Fibroblast of gingiva (primary cell): ENCODE measurements around the gene GTPBP3.
A peak's percentile ranks its signal among the peaks of the same experiment; 100 is the strongest.

Experiments
- DNase-seq: peaks from one replicate; pipeline ENCODE4 v3.0.0-alpha.2; 2011; ENCODE audit warnings: low read depth

The GTPBP3 gene

DNA sequence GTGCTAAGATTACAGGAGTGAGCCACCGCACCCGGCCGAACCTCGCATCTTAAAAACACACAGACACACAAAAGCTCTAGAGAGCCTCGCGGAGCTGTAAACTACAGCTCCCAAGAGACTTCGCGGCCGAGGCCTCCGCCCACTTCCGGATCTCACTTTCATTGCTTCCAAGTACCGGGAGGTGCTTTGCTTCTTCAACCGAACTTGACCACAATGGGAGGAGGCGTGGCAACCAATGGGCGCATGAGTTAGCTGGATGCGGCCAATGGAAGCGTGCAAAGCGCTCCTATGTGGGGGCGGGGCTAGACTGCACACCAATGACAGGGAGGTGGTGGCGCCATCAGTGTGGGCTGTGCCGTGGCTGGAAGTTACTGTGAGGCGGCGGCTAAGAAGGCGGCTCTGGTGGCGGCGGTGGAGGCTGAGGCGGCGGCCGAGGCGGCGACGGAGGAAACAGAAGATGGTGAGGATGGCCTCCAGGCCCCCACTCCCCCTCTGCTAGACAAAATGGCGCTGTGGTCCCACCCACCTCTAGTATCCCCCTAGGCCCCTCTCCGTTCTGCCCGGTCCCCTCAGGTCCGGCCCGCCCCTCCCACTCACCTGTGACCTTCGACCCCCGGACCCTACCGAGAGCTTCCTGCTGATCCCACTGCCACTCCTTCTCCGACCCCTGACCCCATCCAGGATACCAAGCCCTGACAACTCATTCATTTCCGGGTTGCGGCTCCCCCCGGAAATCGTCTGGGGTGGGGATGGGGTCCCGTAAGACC is 28.0 kb upstream of the GTPBP3 start, which contains the start of gene DDA1:
TSS of gene DDA1 (plus strand) at position 366 of the 767 bp plus-strand sequence. CDS start at position 458, 92 bp downstream.
- peak; percentile 100 for DNase-seq

DNA sequence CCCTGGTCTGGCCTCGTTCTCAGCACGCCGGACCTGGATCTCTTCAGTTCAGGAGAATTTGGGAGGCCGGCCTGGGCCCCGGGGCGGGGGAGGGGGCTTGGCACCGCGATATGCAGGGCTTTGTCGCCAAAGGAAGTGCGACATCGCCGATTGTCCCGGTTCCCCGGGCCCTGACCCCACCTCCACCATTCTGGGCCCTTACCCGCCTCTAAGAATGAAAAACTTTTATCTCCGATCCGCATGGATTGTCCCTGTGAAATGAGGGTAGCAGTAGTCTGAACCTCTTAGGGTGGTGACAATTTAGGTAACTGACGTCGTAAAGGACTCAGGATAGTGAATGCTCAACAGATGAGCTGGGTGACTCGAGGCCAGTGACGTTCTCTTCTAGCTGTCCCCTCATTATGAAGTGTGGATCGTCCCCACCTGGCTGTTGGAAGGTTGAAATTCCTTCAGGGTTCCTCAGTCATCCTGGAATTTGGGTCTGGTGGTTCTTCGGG is 27.3 kb upstream of the GTPBP3 start:
- DNase-seq, result no peak

- peak; percentile 61 for DNase-seq
These were observed 25.7 kb upstream of the GTPBP3 start for GRCh38 chr19:17311455-17312188.

DNA sequence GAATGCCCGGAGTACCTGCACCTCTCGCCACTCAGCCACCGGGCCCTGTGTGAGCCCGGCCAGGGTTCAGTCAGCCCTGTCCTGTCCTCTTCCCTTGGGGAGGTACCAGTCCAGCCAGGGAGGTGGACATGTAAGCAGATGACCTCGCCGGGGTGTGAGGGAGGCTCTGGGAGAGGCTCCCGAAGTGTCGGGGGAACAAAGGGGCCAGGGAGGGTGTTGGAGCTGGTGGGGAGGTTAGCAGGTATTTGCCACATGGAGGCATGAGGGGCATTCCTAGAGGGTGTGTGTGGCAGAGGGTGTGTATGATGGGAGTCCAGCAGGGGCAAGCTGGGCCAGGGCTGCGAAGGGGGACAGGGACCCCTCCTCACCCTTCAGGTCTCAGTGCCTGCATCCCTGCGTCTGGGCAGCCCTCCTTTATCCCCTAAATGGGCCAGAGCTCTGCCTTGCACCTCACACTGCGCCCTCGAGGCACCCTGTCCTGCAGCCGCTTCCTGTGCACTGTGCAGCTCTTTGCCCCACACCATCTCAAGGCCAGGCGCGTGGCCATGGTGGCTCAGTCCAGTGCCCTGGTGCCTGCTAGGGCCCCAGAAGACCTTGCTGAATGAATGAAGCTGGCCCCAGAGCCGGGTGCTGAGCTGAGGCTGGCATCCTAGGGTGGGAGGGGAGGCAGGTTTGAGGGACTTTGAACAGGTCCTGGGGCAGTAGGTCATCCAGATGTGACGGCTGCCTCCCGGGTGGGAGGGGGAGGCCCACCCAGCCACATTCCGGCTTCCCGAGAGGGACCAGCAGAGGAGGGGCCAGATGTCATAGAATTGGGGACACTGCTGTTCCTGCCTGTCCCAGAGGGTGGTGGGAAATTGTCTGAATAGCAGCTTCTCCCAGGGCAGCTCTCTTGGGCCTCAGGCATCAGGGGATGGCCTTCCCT is 24.9 kb upstream of the GTPBP3 start:
- DNase-seq, result no peak

GRCh38 chr19:17314007-17314593 is 23.3 kb upstream of the GTPBP3 start:
- no peak for DNase-seq

- DNase-seq, result no peak
These were observed 18.4 kb upstream of the GTPBP3 start for GRCh38 chr19:17318966-17319365.

DNA sequence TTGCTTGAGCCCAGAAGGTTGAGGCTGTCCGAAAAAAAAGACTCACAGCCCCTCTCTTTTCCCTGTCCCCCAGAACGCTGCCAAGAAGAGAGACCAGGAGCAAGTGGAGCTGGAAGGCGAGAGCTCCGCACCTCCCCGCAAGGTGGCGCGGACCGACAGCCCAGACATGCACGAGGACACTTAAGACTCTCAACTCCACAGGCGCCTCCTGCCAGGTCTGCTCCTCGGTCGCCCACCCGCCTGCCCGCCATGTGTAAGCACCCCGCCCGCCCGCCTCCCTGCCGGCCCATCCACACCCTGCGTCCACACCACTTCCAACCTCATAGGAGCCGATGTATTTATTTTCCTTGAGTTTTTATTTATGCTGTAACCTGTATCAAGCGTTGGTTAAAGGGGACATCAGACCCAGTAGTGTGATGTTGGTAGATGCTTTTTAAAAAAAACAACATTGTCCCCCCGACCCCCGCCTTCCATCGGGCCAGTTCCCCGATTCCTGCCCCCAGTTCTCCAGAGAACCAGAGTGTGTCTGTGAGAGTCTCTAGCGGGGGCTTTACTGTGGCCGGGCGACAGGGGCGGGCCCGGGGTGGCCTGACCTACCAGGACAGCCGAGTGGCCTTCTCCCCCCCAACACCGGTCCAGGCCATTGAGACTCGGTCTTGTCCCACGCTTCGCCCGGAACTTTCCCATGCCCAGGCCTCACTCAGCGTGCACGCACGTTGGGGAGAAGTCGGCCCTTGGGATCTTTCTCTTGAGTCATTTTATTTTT is 17.7 kb upstream of the GTPBP3 start:
- DNase-seq, result no peak

GRCh38 chr19:17320435-17320834 is 16.9 kb upstream of the GTPBP3 start:
- DNase-seq, result no peak

DNA sequence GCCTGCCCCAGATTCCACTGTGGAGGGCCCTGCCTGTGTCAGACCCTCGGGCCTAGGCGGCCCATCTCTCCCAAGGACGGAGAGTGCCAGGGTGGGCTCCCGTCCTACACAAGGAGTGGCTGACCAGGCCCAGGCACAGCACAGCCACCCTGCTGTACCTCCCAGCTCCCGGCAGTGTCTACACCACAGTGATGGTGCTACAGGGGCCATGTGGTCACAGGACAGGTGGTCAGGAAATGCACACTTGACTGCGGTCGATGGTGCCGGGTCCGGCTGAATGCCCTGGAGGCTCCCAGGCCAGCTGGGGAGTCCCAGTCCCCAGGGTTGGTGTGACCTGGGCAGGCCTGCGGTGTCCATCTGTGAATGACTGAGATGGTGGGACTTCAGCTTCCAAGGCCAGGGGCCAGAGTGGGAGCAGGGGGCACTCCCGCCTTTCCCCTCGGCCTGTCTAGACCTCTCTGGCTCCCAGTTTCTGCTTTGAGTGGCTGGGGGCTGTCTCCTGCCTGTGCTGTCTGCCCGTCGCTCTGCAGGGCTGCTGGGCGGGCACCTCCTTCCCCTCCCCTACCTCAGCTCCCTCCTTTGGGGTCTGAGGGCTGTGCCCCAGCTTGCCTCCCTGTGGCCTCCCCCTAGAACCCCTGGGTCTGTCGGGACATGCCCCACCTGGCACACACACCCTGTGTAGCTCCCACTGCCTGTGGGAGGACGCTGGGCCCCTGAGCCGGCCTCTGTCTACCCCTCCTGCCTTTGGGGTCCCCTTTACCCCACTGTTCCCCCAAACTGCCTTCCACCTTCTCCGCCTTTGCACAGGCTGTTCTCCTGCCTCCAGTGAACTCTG is 15.5 kb upstream of the GTPBP3 start:
- DNase-seq, result no peak

DNA sequence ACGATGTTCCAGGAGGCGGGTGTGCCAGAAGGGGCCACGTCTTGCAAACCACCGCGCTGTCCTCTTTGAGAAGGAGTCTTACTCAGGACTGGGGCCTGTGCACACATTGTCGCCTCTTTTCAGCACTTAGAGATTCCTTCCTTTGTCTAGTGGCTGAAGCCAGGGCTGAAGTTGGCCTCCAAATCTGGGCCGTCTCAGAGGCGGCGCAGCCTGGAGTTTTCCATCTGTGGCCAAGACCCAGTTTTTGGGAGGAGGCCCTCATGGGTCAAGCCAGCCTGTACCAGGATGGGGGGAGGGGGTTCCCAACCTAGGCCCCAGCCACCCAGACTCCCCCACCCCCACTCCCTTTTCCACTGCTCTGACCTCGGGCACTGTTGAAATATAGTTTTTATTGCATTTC is 14.5 kb upstream of the GTPBP3 start:
- DNase-seq, result peak; percentile 23

GRCh38 chr19:17323300-17323963 is 13.9 kb upstream of the GTPBP3 start:
- DNase-seq, result no peak

DNA sequence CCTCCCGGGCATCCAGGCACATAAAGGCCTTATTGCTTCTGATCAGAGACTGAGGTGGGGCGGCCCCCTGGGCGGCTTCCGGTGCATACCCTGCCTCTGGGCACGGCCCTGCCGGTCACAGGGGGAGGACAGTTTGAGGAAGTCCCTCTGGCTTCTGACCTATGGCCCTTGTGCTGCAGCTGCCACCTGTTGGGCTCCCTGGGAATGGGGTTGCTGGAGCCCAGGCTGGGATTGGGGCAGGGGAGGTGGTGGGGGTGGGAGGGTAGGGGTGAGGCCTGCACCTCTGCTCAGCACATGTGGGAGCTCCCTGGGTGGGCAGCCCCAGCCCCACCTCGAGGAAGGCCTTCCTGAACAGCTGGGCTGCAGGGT is 13.4 kb upstream of the GTPBP3 start:
- DNase-seq, result no peak

DNA sequence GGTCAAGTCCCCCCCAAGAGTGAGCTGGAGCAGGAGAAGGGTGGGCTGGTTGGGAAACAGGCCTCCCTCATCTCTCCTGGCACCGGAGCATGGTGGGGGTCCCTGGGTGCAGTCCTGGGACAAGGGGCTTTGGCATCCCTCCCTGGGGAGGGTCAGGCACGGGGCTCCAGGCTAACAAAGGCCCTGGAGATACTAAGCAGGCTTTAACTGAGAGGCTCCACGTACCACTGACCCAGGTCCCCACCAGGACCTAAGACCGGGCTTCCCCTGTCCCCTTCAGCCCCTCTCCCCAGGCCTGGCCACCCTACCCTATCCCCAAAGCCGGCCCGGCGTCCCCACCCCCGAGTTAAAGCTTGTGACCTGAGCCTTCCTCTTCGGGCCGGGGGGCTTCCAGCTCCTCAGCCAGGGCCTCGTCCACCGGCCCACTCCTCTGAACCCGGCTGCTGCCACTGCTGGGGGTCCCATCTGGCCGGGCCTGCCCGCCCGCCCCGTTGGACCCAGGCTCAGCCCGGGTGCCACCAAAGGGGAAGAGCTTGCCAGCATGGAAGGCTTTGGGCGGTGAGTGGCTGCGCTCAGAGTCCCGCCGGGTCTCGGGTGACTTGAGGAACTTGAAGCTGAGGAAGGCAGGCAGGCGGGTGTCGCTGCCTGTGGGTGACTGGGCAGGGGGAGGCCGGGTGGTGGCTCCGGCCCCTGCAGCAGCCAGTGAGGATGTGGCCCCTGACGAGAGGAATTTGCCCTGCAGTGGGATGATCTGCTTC is 12.8 kb upstream of the GTPBP3 start:
- DNase-seq, result no peak

DNA sequence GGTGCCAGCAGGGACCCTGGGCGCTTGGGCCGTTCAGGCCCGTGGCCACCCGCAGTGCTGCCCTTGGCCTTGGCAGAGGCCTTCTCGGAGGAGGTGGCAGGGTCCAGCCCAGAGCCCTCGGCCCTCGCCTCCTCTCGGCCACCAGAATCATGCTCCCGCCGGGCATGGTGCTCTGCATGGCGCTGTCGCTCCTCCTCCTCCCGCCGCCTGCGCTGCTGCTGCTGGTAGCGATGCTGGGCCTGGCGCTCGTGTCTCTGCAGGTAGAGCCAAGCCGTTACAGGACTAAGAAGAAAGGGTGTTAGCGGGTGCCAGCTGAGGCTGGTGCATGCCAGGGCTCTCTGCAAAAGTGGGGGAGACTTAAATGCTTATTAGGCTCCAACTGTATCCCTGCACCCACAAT is 12.2 kb upstream of the GTPBP3 start:
- DNase-seq, result no peak

- peak; percentile 89 for DNase-seq
These were observed 11.3 kb upstream of the GTPBP3 start for GRCh38 chr19:17325881-17326594.

DNA sequence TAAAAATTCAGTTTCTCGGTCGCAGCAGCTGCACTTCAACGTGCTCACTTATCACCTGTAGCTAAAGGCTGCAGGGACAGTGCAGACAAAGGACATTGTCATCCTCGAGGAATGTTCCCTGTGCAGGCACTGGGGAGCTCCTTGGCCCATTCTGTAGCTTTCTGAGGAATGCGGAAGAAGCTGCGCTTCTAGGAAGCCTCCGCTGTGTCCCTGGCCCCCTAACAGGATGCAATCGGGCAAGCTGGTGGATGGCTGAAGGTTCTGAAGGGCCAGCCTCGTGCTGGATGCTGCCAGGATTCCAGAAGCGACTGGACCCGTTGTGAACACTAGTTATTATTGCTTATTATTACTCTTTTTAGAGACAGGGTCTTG is 10.8 kb upstream of the GTPBP3 start:
- peak; percentile 27 for DNase-seq

DNA sequence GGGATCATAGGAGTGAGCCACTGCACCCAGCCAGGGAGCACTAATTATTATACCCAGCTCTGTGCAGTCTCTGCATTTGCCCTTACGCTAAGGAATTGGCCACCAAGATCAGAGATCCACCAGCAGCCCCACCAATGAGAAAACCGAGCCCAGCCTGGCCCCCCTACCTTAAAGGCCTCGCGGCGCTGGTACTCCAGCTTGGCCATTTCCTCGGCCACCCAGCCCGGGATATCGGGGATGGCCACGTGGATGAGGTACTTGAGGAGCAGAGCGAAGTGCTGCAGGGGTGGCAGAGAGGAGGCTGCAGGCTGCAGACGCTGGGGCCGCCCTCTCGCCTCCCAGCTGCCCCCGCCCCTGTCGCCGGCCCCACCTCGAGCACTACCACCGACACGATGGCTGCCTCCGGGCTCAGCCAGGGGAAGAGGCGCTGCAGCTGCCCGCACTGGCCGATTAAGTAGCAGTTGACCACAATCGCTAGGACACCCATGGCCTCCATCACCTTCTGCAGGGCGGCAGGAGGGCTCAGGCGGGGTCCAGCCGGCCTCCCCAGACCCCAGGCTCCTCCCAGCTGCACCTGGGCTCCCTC is 10.2 kb upstream of the GTPBP3 start:
- no peak for DNase-seq
